GM10266 (cell line): ENCODE measurements around the gene SEC22C.

Experiments
- DNase-seq: peaks from one replicate; pipeline ENCODE4 v3.0.0; 2012; ENCODE audit errors: extremely low spot score
- CTCF ChIP-seq: IDR thresholded peaks from 2 replicates; pipeline ENCODE4 v1.5.1; 2012; ENCODE audit warnings: mild to moderate bottlenecking, low read depth; ENCODE audit not compliant: control insufficient read depth, insufficient read depth; ENCODE audit errors: missing control alignments

SEC22C gene

DNA sequence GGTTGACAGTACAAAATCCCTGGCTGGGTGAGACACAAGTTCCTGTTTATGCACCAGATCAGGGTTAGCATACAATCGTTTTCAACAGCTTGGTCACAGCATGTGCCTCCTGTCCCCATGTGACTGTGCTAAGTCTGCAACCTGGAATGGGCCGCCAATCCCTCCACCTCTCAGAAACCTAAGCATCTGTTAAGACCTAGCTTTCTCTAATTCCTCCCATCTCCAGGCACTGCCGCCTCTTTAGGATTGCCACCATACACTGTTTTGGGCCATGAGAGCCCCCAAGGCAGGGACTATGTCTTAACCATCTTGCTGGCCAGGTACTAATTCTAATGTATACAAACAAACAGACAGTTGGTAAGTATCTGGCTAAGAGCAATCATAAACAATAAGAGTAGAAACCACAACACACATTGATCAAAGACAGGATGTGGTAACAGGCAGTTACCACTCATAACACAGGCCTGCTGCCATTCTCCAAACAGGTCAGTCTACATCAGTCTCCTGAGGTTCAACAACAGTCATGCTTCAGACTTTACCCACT, 25.6 kb downstream of the SEC22C start:
- no peak for TF ChIP-seq CTCF
- no peak for DNase-seq

GRCh38 chr3:42552830-42553229, 28.9 kb downstream of the SEC22C start:
- TF ChIP-seq CTCF: no peak
- DNase-seq: no peak

DNA sequence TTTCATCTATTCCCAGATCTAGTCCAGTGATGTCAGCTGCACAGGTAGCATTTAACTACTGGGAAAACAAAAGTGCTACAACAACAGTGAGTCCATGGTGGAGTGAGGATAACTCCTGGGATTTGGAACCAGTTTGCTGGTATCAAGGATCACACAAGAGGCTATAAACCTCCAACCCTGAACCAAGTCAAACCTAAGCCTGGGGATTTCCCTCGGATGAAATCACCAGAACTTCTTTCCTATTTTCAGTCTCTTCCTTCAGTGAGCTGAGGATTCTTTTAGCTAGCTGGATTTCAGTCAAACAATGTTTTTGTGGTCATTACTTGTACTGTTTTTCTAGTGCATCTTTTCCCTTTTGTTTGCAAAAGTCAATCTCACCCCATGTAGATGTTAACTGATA, 31.5 kb downstream of the SEC22C start:
- no peak for TF ChIP-seq CTCF
- DNase-seq: no peak

DNA sequence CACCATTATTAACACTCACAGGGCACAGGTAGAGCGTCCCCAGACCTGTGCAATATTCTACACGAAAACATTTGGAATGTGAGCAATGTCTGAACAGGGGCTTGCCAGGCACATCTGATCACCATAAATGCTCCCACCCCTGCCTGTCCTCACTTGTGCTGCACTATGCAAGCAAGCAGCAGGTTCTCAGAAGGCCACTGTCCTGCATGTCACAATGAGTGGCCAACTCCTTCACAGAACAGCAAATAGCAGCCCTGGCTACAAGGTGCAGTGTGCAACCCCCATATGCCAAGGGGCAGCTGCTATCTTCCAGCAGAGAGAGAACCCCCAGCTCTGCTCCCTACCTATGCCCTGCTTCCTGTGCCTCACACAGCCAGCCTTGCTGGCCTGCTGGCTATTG, 32.6 kb downstream of the SEC22C start:
- no peak for TF ChIP-seq CTCF
- no peak for DNase-seq

DNA sequence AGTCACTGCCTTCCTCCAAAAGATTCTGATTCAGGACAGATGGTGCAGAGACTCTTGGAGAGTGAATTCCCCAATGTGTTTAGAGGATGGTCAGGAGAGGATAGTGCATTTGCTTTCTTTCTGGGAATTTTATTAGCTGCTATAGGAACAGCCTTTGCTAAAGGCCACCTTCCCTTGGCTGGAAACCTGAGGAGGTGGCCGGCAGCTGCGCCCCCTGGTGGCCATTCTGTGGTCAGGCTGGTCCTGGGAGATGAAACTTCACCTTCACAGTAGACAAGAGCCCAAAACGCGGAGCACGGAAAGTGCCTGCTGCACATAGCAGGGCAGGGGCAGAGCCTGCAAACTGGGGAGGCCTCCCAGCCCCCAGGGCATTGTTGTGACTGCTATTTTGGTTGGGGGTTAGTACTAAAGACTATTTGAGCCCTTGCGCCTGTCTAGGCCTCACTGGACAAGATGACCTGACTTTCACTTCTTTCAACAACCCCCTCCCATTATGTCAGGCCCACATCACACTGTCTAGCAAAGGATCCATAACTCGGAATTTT, 34.3 kb downstream of the SEC22C start:
- peak; percentile 65 for DNase-seq
- peak; percentile 96 for TF ChIP-seq CTCF

DNA sequence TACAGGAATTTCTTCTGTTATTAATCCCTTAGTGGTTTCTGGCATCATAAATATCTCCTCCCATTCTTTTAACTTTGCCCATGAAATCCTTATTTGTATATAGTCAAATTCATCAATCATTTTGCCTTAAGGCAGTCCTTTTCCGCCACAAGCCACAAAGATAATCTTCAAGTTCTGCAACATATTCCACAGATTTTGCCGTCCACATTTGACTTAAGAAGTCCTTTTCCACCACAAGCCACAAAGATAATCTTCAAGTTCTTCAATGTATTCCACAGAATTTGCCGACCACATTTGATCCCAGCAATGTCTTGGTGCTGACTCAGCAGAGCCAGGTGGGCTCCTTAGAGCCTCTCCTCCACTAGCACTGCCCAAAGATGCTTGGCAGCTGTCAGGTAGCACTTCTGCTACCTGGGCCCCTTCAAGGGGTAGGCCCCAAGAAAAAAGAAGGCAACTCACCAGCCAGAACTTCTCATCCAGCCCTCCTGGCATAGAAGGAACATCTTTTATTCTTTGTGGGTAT, 35.0 kb downstream of the SEC22C start:
- DNase-seq: no peak
- no peak for TF ChIP-seq CTCF

- DNase-seq: no peak
- TF ChIP-seq CTCF: no peak
Observed at GRCh38 chr3:42545284-42545900, 36.4 kb downstream of the SEC22C start.
